Measurements from ENCODE around the gene ITGB6. TPM values are rescaled to one million over a fixed set of nuclear protein-coding genes. Genes with fewer than 3 reads are reported as not detected.

Gene ITGB6
- total RNA-seq, 1 donor from 2014 or later: not detected

GRCh38 chr2:160111951-160112798 is 87.9 kb downstream of the ITGB6 start:
- ATAC-seq: no peak
- DNase-seq (ENCODE audit: low spot score): no peak
- intact Hi-C loops (cut with DNase I): no loop called here

- DNase-seq (ENCODE audit: low spot score) (no peak), ATAC-seq (no peak)
- intact Hi-C loops (cut with DNase I): no loop called here
Measured at GRCh38 chr2:160110674-160111239, 89.3 kb downstream of the ITGB6 start.

GRCh38 chr2:160109939-160110673 is 90.0 kb downstream of the ITGB6 start:
- intact Hi-C loops (cut with DNase I): loop anchor here (10.0 kb wide), 2 partner anchors 145 to 885 kb away; no protein-coding TSS in a partner anchor
- DNase-seq (ENCODE audit: low spot score) (no peak), ATAC-seq (peak; percentile 92)

DNA sequence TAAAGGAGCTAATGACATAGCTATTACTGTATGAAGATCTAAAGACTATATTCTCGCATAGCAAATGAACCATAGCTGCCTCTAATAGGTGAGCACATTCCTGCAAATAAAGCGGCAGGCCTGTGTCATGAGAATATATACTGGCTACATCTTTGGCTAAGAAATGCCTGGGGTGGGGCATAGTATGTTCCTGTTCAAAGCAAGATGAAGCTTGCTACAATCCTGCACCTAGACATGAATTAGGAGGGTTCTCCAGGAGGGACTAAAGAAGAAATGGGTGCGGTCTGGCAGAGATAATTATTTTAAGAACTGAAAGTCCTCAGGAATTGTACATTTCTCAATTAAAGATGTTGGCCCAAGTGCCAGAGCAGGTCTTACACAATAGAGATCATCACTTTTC is 90.8 kb downstream of the ITGB6 start:
- DNase-seq (ENCODE audit: low spot score) (no peak), ATAC-seq (no peak)
- intact Hi-C loops (cut with DNase I): loop anchor here (10.0 kb wide), 2 partner anchors 146 to 886 kb away; no protein-coding TSS in a partner anchor

GRCh38 chr2:160108646-160109045 is 91.4 kb downstream of the ITGB6 start:
- ATAC-seq: no peak
- intact Hi-C loops (cut with DNase I): loop anchor here (10.0 kb wide), 2 partner anchors 146 to 886 kb away; no protein-coding TSS in a partner anchor

GRCh38 chr2:160105366-160105765 is 94.7 kb downstream of the ITGB6 start:
- no peak for DNase-seq (ENCODE audit: low spot score)
- intact Hi-C loops (cut with DNase I): loop anchor here (10.0 kb wide), 2 partner anchors 149 to 889 kb away; no protein-coding TSS in a partner anchor

More at GRCh38 chr2:160108646-160109045, 91.4 kb downstream of the ITGB6 start:
- no peak for DNase-seq (ENCODE audit: low spot score)

DNA sequence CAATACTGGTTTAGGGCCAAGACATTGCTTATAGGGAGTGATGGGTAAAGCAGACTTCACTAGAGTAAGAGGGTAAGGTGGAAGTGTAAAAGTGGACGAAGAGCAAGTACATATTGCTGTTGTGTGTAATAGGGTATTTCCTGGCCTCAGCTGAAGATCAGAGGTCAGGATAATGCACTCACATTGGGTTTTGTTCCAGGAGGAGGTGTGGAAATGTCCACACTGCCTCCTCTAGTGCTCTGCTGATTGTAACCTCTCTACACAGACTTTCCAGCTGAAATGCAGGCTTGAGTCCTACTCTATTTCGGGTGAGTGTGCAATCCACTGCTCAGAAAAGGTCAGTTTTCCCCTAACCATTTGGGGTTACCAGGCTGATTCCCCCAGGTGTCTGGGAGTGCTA is 96.0 kb downstream of the ITGB6 start:
- intact Hi-C loops (cut with DNase I): loop anchor here (10.0 kb wide), 2 partner anchors 151 to 891 kb away; no protein-coding TSS in a partner anchor
- DNase-seq (ENCODE audit: low spot score) (no peak), ATAC-seq (no peak)

More at GRCh38 chr2:160105366-160105765, 94.7 kb downstream of the ITGB6 start:
- no peak for ATAC-seq

DNA sequence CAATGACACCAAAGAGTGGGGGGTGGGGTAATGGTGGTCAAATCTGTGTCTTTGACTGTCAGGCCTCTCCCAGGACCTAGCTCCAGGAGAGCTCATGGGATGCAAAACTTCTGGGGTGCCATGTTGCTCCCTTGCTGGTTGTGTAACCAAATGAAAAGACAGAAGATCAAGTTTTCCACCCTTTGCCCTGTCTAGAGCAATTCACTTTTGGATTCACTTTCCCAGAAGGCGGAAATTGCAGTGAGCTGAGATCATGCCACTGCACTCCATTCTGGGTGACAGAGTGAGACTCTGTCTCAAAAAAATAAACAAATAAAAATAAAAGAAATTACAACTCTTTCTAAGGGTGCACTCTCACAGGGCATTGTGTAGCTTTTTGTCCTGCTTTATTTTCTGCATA is 102.7 kb downstream of the ITGB6 start:
- DNase-seq (ENCODE audit: low spot score) (no peak), ATAC-seq (no peak)
- intact Hi-C loops (cut with DNase I): no loop called here

DNA sequence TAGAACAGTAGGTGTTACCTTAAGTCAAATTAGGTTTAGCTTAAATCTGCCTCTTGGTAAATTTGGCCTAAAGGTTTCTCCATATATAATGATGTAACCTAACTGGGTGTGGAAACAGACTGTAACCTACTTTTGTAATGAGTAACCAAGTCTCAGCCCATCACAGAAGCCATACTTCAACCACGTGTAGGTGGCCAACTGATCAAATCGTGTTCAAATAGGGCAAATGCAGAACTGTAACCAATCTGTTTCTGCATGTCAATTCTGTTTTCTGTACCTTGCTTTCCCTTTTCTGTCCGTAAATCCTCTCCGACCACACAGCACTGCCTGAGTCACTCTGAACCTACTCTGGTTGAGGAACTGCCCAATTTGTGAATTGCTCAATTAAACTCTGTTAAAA is 103.7 kb downstream of the ITGB6 start:
- DNase-seq (ENCODE audit: low spot score) (no peak), ATAC-seq (no peak)
- intact Hi-C loops (cut with DNase I): no loop called here

GRCh38 chr2:160092445-160092844 is 107.6 kb downstream of the ITGB6 start:
- ATAC-seq (peak; percentile 15), DNase-seq (ENCODE audit: low spot score) (no peak)
- intact Hi-C loops (cut with DNase I): no loop called here

DNA sequence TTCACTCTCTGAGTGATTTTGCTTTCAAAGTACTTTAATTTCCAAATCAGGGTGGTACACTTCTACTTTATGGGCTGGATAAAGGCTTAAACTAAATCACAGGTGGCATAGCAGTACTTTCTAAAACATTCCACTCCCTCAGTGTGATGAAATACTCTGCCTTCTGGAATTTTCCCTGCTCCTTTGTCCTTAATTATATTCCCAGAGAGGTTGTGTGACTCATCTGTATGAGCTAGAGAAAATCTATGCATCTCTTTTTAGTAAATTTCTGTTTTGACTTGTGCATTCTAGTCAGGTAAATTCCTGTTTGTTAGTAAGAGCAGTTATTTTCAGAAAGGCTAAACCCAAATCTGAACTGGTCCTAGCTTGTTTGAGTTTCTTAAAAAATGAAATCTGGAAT is 108.7 kb downstream of the ITGB6 start:
- intact Hi-C loops (cut with DNase I): no loop called here
- no peak for ATAC-seq
- no peak for DNase-seq (ENCODE audit: low spot score)

GRCh38 chr2:160087854-160088745 is 112.0 kb downstream of the ITGB6 start:
- ATAC-seq (no peak), DNase-seq (ENCODE audit: low spot score) (no peak)
- intact Hi-C loops (cut with DNase I): no loop called here

DNA sequence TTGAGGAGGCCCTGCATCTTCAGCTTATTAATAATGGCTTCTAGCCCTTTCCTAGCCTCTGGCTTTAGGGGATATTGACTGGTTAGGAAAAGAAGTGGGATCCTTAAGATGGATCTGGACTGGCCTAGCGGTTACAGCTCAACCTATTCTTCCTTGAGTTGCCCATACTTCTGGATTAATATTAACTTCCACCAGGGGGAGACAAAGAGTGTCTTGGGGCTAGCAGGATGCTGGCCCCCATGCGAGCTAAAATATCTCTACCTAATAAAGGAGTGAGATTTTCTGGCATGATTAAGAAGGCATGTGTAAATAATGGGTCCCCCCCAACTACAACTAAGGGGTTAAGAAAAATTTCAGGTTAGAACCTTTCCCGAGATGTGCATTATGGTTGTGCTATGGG is 114.4 kb downstream of the ITGB6 start:
- intact Hi-C loops (cut with DNase I): no loop called here
- no peak for DNase-seq (ENCODE audit: low spot score)
- ATAC-seq: no peak

GRCh38 chr2:160077912-160078810 is 121.9 kb downstream of the ITGB6 start:
- no peak for DNase-seq (ENCODE audit: low spot score)
- no peak for ATAC-seq

DNA sequence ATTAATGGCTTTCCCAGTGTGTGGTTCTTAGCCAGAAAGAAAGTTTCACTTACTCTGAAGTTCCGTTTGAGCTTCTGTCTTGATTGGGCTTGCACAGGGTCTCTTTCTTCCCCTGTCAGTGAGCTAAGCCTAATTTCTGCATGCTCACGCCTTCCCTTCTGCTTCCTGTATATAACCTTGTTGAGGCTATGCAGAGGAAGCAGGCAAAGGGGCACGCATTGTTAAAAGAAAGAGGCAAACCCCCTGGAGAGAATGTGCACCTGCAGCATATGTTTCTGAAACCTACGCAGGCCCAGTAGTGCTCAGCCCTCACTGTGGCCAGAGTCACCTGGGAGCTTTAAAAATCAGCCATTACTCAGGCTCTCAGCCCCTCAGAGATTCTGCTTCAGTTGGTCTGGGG is 123.2 kb downstream of the ITGB6 start:
- ATAC-seq: no peak
- intact Hi-C loops (cut with DNase I): no loop called here
- DNase-seq (ENCODE audit: low spot score): no peak

More at GRCh38 chr2:160077912-160078810, 121.9 kb downstream of the ITGB6 start:
- intact Hi-C loops (cut with DNase I): no loop called here

DNA sequence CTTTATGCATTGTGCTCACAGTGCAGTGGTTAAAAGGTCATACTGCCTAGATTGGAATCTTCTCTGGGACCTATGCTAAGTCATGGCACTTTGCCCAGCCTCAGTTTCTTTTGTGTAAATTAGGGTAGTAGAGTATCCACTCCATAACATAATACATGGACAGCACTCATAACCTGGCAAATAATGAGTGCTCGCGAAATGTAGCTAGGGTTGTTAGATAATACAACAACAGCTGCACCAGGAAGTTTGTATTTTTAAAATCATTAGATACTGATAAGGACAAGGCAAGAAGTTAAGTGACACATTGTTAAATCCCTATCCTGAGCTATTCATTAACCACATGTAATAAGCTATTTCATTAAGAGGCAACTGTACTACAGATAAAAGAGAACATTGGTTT is 123.8 kb downstream of the ITGB6 start:
- intact Hi-C loops (cut with DNase I): no loop called here
- DNase-seq (ENCODE audit: low spot score): no peak
- ATAC-seq: no peak

DNA sequence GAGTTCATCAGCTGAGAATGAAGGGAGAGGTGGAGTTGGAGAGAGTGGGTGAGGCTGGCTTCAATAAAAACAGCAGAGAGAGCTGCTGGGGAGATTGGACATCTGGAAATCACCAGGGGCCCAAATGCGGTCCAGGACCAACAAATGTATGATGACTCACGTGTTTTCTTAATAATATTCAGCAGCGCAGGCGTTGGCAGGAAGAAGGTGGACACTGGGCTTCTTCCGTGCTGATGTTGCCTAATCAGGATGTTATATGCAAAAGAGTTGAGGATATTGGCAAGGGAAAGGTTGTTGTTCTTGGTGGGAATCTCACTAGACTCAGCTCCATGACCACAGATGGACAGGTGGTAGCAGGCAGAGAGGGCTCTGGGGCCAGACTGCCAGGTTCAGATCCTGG is 124.9 kb downstream of the ITGB6 start:
- peak; percentile 85 for ATAC-seq
- intact Hi-C loops (cut with DNase I): no loop called here
- DNase-seq (ENCODE audit: low spot score): peak; percentile 61

Measured in sciatic nerve (tissue), 2 donors.